DOHH2 (cell line): ENCODE measurements around the gene RGS10.

Experiments used
- EZH2phosphoT487 ChIP-seq: fragments of 200-600 bp; sonication (generic); IDR thresholded peaks from 2 replicates; pipeline ENCODE4 v1.6.1; 2017; ENCODE audit warnings: borderline replicate concordance, mild to moderate bottlenecking, antibody characterized with exemption, low read length, moderate library complexity, mixed read lengths
- TF ChIP-seq, protein P1 (sequence below): fragments of 200-600 bp; sonication (generic); IDR thresholded peaks from one replicate; pipeline ENCODE4 v1.5.1; 2014; ENCODE audit warnings: antibody characterized with exemption, mild to moderate bottlenecking, low read depth, low read length; ENCODE audit not compliant: poor library complexity, severe bottlenecking

DNA sequence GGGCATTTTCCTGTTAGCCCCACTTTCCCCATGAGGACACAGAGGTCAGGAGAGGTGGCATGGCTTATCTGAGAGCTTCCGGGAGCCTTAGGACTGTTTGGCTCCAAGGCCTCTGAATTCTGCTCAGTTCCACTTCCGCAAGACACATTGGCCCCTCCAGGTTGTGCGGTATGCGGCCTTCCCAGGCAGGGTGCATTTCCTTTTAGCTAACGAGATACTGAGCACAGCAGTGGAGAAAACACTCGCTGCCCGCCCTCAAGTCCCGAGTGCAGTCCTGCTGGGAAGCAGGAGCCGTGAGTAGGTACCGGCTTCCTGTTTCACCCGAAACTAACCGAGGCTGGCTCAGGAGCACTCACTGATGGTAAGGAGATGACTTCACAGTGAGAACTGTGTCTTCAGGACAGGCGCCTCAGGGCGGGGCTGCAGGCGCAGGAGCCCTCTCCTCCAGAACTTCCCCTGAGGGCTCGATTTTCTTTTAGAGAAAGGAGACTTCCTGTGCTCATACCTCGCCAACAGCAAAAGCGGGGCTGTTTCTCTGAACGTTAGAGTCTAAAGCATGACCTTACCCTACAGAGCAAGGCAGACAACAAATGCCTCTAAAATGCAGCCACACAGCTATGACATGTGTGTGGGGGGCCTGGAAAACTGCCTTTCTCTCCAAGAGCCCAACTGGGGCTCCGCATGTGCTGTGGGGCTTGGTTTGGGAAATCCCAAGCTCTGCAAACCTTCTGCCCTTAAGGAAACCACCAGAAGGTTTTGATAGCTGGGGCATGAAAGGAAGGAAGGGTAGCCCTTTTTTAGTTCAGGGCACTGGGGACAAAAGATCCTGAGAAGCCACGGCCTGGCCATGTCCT lies 25.9 kb downstream of the RGS10 start:
- TF ChIP-seq, protein P1, sequence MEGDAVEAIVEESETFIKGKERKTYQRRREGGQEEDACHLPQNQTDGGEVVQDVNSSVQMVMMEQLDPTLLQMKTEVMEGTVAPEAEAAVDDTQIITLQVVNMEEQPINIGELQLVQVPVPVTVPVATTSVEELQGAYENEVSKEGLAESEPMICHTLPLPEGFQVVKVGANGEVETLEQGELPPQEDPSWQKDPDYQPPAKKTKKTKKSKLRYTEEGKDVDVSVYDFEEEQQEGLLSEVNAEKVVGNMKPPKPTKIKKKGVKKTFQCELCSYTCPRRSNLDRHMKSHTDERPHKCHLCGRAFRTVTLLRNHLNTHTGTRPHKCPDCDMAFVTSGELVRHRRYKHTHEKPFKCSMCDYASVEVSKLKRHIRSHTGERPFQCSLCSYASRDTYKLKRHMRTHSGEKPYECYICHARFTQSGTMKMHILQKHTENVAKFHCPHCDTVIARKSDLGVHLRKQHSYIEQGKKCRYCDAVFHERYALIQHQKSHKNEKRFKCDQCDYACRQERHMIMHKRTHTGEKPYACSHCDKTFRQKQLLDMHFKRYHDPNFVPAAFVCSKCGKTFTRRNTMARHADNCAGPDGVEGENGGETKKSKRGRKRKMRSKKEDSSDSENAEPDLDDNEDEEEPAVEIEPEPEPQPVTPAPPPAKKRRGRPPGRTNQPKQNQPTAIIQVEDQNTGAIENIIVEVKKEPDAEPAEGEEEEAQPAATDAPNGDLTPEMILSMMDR: no peak
- TF ChIP-seq EZH2phosphoT487: no peak
